ENCODE measurements around the gene PDZD4.
"Not testable (repeated sequence)": the region's sequence is repeated elsewhere in the genome, so short reads cannot be mapped to it uniquely, and the experiment has no call there.

The PDZD4 gene

GRCh38 chrX:153831429-153832150 lies 1.2 kb upstream of the PDZD4 start:
- no peak for DNase-seq

- DNase-seq: no peak
Observed at GRCh38 chrX:153830640-153831428, 490 bp upstream of the PDZD4 start.

- DNase-seq: no peak
Observed at GRCh38 chrX:153829549-153829798, 870 bp downstream of the PDZD4 start.

DNA sequence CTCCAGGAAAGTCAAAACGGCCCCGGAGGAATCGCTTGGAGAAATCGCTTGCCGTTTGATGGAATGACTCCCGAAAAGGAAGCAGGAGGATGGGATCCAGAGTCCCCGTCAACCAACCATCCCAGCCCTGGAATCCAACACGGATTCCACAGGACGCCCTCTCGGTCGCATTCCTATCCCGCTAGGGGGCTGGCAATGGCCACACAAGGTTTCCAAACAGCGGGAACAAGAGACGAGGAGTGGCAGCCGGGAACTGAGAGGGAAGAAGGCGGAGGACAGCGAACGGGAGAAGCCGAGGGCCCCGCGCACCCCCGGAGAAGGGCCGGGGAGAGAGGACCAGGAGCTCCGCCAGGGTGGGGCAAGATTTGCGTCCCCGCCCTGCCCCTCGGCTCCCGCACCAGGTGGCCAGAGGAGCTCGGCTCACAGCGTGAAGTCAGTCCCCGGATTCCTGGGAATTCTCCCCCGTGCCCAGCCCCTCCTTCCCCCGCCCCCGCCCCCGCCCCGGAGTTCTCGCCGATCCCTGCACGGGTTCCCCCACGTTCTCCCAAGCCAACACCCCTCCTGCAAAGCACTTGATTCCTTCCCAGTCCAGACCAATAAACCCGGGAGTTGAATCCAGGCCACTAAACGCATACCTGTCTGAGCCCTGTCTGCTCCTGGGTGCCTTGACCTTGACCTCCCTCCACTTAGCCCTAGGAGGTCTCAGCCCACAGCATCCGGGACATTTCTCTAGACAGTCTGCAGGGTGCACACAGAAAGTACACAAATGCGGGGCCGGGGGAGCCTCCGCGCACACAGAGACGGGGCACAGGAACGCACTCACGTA lies 1.4 kb downstream of the PDZD4 start:
- no peak for DNase-seq

GRCh38 chrX:153828308-153828707 lies 2.0 kb downstream of the PDZD4 start:
- DNase-seq: no peak

DNA sequence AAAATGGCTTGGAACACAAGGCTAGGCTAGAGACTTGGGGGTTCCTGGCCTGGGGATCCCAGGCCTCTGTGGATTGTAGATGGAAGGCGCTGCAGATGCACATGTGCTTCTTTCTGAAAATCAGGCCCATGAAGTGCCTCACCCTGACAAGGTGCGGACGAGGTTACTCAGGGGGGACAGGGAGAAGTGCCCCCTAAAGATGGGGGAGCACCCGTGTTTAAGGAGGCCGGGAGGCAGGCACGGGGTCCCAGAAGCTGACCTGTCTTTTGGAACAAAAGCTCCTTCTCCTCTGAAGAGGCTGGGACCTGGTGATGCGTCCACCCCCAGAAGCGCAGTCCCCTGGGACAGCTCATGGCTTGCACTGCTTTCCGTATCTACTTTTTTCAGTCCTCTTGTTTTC lies 2.4 kb downstream of the PDZD4 start:
- no peak for DNase-seq

GRCh38 chrX:153827016-153827415 lies 3.3 kb downstream of the PDZD4 start:
- DNase-seq: no peak

- DNase-seq: no peak
Observed at GRCh38 chrX:153825042-153825441, 5.3 kb downstream of the PDZD4 start.

GRCh38 chrX:153824348-153824747 lies 6.0 kb downstream of the PDZD4 start:
- DNase-seq: no peak

- no peak for DNase-seq
Observed at GRCh38 chrX:153821066-153821465, 9.3 kb downstream of the PDZD4 start.

- no peak for DNase-seq
Observed at GRCh38 chrX:153820601-153821000, 9.7 kb downstream of the PDZD4 start.

GRCh38 chrX:153819384-153820040 lies 10.8 kb downstream of the PDZD4 start:
- DNase-seq: no peak

DNA sequence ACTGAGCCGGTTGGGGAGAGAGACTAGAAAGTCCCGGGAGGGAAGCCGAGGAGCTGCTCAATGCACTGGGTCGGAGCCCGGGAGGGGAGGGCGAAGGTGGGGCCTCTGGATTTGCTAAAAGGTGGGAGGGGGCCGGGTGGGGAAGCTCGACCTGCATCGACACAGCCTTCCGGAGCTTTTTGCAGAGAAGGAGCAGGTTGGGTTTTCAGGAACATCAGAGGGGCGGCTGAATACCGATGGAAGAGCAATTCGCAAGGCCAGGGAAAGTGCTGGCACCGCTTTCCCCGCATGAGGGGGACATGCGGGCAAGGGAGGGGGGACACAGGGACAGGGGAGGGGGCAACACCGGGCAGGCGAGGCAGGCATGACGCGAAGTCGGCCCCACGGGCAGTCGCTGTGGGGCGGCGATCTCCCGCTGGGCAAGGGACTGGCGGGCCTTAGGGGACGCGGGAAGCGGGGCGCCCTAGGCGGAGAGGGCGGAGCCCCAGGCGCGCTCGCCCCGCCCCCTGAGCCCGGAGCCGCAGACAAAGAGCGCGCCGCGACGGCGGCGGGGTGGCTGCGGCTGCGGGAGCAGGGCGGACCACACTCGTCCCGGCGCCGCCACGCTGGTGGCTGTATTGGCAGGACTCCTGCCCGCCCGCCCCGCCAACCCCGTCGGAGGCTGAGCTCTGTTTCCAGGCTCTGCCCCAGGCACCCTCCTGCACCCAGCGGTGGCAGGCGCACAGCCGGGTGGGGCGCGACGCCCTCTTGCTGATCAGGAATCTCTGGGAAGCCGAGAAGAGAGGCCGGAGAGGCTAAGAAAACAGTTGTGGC lies 11.6 kb downstream of the PDZD4 start:
- peak; percentile 22 to 28 for DNase-seq

- DNase-seq: not testable (repeated sequence)
Observed at GRCh38 chrX:153818064-153818463, 12.3 kb downstream of the PDZD4 start.

GRCh38 chrX:153816831-153817690 lies 13.3 kb downstream of the PDZD4 start:
- peak in 1 of 2 experiments; percentile 39 for DNase-seq

DNA sequence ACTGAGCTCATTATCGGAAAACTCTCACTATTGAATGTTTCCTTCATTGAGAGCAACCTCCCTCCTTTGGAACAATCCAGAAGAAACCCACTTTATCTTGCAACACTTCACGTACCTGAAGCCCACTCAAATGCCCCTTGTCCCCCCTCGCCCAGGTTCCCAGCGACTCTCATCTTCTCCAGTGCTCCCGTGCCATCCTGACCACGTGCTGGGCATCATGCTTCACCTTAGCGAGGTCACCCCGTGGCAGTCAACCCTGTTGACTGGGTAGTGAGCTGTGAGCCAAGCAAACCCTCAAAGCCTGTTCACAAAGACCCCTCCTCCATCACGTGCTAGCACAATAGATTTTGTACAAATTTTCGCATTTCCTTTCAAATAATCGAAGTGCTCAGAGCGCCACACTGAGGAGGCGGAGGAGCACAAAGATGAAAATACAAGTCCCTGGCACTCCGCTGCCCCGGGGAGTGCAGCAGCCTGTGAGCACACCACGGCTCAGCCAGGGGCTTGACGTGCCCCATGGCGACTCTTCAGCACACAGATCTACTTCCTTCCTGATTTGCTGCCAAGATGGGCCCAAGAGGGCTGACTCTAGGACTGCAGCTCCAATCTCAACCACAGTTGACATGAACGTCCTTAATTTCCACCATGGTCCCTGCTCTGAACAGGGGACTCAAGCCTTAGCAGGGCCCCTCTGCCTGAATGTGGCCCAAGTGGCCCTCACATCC lies 15.6 kb downstream of the PDZD4 start:
- no peak for DNase-seq

GRCh38 chrX:153813161-153813560 lies 17.2 kb downstream of the PDZD4 start:
- no peak for DNase-seq

DNA sequence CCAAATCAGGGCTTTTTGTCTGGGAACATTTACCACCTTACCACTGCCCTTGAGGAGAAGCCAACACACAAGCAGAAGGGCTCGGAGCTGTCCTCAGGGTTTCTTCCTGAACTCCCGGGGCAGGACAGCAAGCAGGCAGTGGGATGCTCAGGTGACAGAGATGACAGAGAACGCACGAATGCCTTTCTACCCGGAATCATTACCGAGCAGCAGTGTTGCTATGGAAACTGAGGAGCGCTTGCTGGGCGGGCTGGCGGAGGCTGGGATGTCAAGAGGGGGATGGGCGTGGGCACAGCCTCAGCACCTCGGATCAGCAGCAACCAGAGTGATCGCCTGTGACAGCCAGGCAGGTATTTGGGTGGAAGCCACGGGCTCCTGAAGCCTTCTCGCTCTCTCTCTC lies 18.1 kb downstream of the PDZD4 start:
- no peak for DNase-seq

GRCh38 chrX:153807976-153808375 lies 22.4 kb downstream of the PDZD4 start:
- no peak for DNase-seq

DNA sequence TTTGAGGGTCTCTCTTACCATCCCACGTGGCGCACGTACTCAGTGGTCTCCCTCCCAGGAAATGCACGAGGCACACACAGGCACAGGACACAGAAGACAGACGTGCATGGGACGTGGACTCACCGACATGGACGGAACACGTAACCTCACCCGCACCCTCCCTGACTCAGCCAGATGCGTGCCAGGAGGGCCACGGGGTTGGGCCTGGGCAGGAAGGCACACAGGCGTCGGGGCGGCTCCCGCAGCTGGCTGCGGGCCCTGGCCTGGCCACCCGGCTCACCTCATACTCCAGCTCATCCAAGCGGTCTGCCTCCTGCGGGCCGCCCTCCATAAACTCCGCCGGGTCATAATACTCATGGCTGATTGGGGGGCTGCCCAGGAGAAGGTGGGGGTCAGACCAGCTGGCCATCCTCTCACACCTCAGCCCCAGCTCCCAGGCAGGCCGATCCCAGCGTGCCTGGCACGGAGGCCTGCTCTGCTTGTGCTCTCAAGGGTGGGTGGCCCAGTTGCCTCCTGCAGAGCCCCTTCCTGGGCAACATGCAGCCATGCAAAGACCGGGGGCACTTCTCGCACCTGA lies 23.3 kb downstream of the PDZD4 start:
- DNase-seq: no peak
